Neural crest cell (in vitro differentiated cells): ENCODE data around the gene UPF3A. TPM values are rescaled to one million over a fixed set of nuclear protein-coding genes. Genes with fewer than 3 reads are reported as not detected.
A peak's percentile ranks its signal among the peaks of the same experiment; 100 is the strongest.

Experiments used
- DNase-seq: peaks from one replicate; pipeline ENCODE4 v3.0.0; 2021; ENCODE audit warnings: low read depth, mixed read lengths, low spot score
- H3K27ac Mint-ChIP-seq: one replicate; pipeline ENCODE4 v1.8.0; 2021; ENCODE audit warnings: mild to moderate bottlenecking, mixed read lengths; ENCODE audit not compliant: unreplicated experiment
- H3K27me3 Mint-ChIP-seq: 2 replicates; pipeline ENCODE4 v1.8.0; 2021; ENCODE audit warnings: low read depth, mild to moderate bottlenecking, mixed read lengths
- H3K36me3 Mint-ChIP-seq: 2 replicates; pipeline ENCODE4 v1.8.0; 2021; ENCODE audit warnings: low read depth, mild to moderate bottlenecking, mixed read lengths
- H3K4me1 Mint-ChIP-seq: 2 replicates; pipeline ENCODE4 v1.8.0; 2021; ENCODE audit warnings: mixed read lengths
- H3K4me3 Mint-ChIP-seq: one replicate; pipeline ENCODE4 v1.8.0; 2021; ENCODE audit warnings: mild to moderate bottlenecking, mixed read lengths
- H3K9me3 Mint-ChIP-seq: 2 replicates; pipeline ENCODE4 v1.8.0; 2021; ENCODE audit warnings: mixed read lengths
- CTCF ChIP-seq: fragments of 200-600 bp; sonication (generic); conservative IDR thresholded peaks from 2 replicates; pipeline ENCODE4 v1.5.0; 2021; ENCODE audit warnings: antibody characterized with exemption, mild to moderate bottlenecking
- total RNA-seq: library from RNA; stranded (reverse); gene quantifications from 2 replicates; pipeline ENCODE4 v1.2.1, GENCODE V29; 2021

The UPF3A gene
- total RNA-seq, 1 donor from 2014 or later = 84.7 TPM

- H3K4me1 Mint-ChIP-seq = peaks cover 36% of the 10 kb centered on the region
- DNase-seq = no peak
- no peak for TF ChIP-seq CTCF
- H3K36me3 Mint-ChIP-seq = peaks cover 7% of the 10 kb centered on the region
- H3K27ac Mint-ChIP-seq = peak overlapping the region; percentile 72
- no peaks in the 10 kb centered on the region for H3K9me3 Mint-ChIP-seq
- peak overlapping the region; percentile 87 for H3K4me3 Mint-ChIP-seq
- no peaks in the 10 kb centered on the region for H3K27me3 Mint-ChIP-seq
These were observed 31.9 kb downstream of the UPF3A start for GRCh38 chr13:114313061-114313860.

GRCh38 chr13:114314074-114314912 is 32.9 kb downstream of the UPF3A start, which contains the start of gene CHAMP1:
CHAMP1 (plus strand) TSS chr13:114314503; CDS start chr13:114323843, 9,340 bp downstream.
- H3K4me1 Mint-ChIP-seq = peaks cover 46% of the 10 kb centered on the region
- peak; percentile 94 for DNase-seq
- peak within 1 kb of the TSS; percentile 83 for H3K27ac Mint-ChIP-seq
- no peaks in the 10 kb centered on the region for H3K9me3 Mint-ChIP-seq
- H3K36me3 Mint-ChIP-seq = peaks cover 7% of the 10 kb centered on the region
- TF ChIP-seq CTCF = peak; percentile 13
- no peaks in the 10 kb centered on the region for H3K27me3 Mint-ChIP-seq
- peak within 1 kb of the TSS; percentile 92 for H3K4me3 Mint-ChIP-seq

GRCh38 chr13:114315074-114315785 is 33.8 kb downstream of the UPF3A start:
- TF ChIP-seq CTCF = no peak
- Mint-ChIP-seq H3K9me3 (no peaks in the 10 kb centered on the region), H3K27ac (peak overlapping the region; percentile 81), H3K27me3 (no peaks in the 10 kb centered on the region), H3K4me3 (peak overlapping the region; percentile 92), H3K4me1 (peaks cover 56% of the 10 kb centered on the region), H3K36me3 (peaks cover 14% of the 10 kb centered on the region)
- DNase-seq = no peak

- peaks cover 54% of the 10 kb centered on the region for H3K4me1 Mint-ChIP-seq
- no peaks in the 10 kb centered on the region for H3K27me3 Mint-ChIP-seq
- H3K27ac Mint-ChIP-seq = no peak overlapping the region
- no peak for TF ChIP-seq CTCF
- H3K4me3 Mint-ChIP-seq = peak overlapping the region; percentile 74
- peaks cover 30% of the 10 kb centered on the region for H3K36me3 Mint-ChIP-seq
- no peaks in the 10 kb centered on the region for H3K9me3 Mint-ChIP-seq
- no peak for DNase-seq
These were observed 37.2 kb downstream of the UPF3A start for GRCh38 chr13:114318624-114319023.

- Mint-ChIP-seq H3K4me1 (peaks cover 49% of the 10 kb centered on the region), H3K4me3 (peak overlapping the region; percentile 8), H3K27ac (peak overlapping the region; percentile 79), H3K36me3 (peaks cover 39% of the 10 kb centered on the region), H3K27me3 (no peaks in the 10 kb centered on the region), H3K9me3 (no peaks in the 10 kb centered on the region)
- no peak for TF ChIP-seq CTCF
- no peak for DNase-seq
These were observed 38.1 kb downstream of the UPF3A start for GRCh38 chr13:114319441-114319913.
